CD4-positive, alpha-beta T cell treated with Interleukin-15 for 4 hours (primary cell): ENCODE data around the gene EFCAB6.

ENCODE experiments used
- DNase-seq: peaks from one replicate; pipeline ENCODE4 v3.0.0-alpha.2; 2020; ENCODE audit warnings: low spot score

EFCAB6 gene

DNA sequence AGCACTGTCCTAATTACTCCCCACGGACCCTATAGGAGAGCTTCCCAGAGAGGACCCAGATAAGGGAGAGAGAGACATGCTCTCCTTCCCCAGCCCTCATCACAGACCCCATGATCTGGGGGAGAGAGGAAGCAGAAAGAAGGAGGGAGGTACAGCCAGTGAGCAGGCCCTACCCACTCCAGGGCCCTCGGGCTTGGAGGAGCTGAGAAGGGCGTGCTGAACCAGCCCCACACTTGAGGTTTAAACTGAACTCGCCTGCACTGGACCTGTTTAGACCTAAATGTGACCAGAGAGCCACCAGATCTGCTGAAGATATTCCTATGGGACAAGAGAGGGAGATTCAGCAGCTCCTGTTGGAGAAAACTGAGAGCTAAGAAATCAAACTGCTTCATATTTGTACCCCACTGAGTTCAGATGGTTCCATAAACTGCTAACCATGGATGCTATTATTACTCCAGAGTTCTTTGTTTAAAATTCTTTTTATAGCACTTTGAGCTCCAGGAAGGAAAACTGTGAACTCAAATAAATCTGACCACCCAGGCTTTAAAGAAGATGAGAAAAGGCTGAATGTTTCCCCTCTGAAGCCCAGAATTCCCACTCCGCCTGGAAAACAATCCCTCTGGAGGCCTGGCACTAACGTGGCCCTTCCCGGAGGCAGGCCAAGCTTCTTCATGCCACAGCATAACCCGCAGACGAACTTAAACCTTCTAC is 67.2 kb downstream of the EFCAB6 start:
- no peak for DNase-seq

- DNase-seq, result no peak
Measured at GRCh38 chr22:43743929-43744643, 68.0 kb downstream of the EFCAB6 start.

GRCh38 chr22:43743131-43743530 is 69.0 kb downstream of the EFCAB6 start:
- no peak for DNase-seq

DNA sequence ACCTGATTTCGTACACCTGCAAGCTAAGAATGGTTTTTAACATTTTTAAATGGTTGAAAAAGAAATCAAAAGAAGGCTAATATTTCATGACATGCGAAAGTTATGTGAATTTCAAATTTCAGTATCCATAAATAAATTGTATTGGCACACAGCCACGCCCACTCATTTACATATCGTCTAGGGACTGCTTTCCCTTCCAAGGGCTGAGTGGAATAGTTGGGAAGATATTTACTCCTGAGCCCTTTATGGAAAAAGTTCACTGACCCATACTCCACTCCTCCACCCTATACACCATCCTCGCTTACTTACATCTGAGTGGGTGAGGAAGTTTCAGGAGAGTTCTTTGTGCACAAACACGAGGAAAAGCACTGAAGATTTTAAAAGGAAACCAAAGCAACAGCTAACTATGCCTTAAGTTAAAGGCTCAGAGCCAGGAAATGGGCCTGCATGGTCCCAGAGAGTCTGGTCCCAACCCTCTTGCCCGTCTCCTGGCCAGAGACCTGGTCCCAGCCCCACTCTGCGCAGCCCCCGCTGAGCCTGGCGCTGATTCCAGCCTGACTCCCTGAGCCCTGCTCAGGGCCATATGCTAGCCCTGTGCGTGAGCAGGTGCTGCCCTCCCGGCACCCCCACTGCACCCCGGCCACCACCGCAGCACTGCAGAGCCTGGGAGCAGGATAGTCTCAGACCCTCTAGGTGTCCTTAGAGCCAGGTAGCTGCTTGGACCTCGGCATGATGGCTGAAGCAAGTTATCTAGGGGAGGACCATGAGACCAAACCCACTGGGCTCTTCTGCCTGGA is 69.8 kb downstream of the EFCAB6 start:
- no peak for DNase-seq

GRCh38 chr22:43740587-43741270 is 71.4 kb downstream of the EFCAB6 start:
- DNase-seq, result no peak

GRCh38 chr22:43739851-43740379 is 72.2 kb downstream of the EFCAB6 start:
- DNase-seq, result no peak

DNA sequence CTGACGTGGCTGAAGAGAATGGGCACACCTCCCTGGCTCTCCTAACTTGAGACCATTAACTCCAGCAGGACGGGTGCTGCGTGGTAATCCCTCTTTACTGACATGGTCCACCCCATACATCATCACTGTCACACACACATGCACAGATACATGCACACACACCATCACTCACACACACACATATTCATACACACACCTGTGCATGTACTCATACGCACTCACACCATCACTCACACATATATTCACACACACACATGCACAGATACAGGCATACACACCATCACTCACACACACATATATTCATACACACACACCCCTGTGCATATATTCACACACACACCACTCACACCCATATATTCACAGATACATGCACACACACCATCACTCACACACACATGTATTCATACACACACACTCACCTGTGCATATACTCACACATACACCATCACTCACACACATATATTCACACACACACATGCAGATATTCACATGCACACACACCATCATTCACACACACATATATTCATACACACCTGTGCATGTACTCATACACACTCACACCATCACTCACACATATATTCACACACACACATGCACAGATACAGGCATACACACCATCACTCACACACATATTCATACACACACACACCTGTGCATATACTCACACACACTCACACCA is 74.8 kb downstream of the EFCAB6 start:
- DNase-seq, result no peak

GRCh38 chr22:43736651-43737050 is 75.5 kb downstream of the EFCAB6 start:
- DNase-seq, result no peak

DNA sequence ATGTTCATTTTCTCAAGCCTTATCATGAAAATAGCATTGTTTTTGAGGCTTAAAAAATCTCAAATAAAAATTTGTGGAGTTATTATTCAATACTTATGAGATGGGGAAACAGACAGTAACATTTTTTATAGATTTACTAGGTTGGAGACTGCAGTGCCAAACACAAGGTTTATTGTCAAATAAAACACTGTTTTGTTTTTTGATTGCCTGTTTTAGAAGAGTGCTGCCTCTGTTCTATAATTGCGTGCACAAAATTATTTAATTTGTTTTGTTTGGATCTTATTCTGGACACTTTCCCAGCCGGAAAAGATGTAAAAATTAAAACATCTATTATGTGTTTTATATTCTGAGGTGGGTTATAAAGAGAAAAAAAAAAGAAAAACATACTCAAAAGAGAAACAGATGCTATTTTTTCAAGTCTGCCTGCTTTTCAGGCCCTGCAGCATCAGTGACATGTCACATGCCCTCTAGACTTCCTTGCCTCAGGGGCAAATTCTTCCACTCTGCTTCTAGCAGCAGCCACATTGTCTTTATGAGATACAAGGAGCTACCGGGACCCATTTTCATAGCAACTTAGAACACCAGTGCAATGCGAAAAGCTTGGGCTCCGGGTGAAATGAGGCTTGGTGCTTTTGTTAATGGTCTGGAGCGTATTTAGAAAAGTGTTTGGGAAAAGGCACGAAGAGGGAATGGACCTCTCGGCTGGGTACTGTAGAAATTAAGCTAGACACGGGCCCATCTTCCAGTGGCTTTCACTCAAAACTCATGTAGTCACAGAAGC is 77.5 kb downstream of the EFCAB6 start:
- no peak for DNase-seq

DNA sequence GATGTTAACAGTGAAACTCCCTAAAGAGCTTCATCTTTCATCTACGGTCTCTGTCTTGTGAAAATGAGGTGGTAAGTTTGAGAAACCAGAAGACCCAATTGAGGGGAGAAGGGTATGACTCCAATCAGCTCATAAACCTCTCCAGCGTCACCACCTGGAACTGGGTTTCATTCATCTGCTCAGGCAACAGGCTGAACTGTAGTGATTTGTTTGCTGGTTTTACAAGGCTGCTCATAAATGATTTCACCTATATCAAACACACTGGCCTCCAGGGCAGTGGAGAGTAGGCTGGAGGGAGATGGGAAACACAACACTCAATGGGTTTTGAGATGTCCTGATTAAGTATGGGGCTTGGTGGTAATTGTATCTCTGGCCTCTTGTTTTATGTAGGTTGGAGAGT is 79.0 kb downstream of the EFCAB6 start:
- no peak for DNase-seq

GRCh38 chr22:43731988-43732387 is 80.1 kb downstream of the EFCAB6 start:
- DNase-seq, result no peak

DNA sequence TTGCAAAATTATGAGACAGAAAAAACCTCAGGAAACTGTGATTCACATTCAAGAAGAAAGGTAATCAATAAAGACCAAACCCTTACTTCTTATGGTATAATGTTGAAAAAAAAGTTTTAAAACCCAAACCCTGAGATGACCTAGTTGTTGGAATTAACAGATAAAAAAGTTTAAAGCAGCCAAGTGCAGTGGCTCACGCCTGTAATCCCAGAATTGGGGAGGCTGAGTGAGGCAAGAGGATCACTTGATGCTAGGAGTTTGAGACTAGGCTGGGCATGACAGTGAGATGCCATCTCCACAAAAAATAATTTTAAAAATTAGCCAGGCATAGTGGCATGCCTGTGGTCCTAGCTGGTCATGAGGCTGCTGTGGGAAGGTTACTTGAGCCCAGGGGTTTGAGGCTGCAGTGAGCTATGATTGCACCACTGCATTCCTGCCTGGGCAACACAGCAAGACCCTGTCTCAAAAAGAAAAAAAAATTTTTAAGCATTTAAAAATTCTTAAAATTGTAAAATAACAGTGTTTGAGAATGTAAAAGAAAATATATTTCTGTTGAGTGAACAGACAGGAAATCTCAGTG is 85.1 kb downstream of the EFCAB6 start:
- no peak for DNase-seq

- DNase-seq, result no peak
Measured at GRCh38 chr22:43726322-43726721, 85.8 kb downstream of the EFCAB6 start.

DNA sequence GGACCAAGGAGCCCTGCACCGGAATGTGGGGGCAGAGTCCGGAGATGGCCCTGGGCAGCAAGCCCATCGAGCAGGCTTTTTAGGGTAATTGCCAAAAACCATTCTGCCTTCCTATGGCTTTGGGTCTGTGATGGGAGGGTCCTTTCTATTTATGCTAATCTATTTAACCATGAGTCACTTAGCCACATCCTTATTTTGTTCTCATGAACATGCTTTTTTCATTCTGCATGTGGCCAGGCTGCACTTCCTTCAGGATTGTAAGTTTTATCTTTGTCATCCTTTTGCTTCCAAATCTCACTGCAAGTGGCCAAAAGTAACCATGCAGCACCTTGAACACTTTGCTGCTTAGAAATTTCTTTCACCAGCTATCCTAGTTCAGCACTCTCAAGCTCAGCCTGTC is 88.3 kb downstream of the EFCAB6 start:
- no peak for DNase-seq

GRCh38 chr22:43722444-43722843 is 89.7 kb downstream of the EFCAB6 start:
- no peak for DNase-seq

DNA sequence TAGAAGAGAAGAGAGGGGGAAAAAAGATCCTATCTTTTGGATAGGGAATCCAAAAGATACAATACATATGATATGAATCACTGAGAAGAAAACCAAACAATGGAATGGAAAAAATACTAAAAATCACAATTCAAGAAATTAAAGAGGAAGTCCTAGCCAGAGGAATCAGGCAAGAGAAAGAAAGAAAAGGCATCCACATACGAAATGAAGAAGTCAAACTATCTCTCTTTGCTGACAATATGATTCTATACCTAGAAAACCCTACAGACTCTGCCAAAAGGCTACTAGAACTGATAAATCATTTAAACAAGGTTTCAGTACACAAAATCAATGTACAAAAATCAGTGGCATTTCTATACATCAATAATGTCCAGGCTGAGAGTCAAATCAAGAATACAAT is 91.4 kb downstream of the EFCAB6 start:
- DNase-seq, result no peak

DNA sequence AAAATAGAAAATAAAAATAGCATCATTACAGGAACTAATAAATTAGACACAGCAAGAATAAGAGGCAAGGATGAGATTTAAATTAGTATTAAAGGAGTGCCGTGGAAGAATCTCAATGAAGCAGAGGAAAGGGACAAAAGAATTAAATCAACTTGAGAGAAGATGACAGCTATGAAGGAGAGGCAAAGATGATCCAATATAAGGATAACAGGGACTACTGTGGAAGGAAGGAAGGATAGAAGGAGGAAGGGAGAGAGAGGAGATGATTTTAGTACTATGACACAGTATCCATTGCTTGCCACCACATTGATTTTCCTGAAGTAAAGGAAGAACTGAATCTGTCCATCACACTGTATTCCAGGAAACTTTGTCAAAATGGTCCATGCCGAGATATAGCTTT is 98.0 kb downstream of the EFCAB6 start:
- no peak for DNase-seq

DNA sequence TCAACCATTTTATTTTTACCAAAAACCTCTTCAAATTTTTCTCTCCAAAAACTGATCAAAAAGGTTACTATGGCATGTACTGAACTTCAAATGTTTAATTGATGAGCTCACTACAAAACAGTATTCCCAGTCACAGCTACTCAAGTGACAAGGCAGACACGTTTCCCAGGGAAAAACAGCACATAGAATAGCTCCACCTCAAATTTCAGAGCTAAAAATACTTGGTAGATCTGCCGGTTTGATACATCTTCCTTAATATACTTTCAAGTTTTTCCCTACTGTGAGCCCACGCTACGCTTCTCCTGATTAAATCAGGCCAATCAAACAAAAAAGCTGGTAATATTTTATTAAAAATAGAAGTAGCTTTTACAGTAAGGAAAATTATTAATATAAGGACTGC is 100.4 kb downstream of the EFCAB6 start:
- no peak for DNase-seq

DNA sequence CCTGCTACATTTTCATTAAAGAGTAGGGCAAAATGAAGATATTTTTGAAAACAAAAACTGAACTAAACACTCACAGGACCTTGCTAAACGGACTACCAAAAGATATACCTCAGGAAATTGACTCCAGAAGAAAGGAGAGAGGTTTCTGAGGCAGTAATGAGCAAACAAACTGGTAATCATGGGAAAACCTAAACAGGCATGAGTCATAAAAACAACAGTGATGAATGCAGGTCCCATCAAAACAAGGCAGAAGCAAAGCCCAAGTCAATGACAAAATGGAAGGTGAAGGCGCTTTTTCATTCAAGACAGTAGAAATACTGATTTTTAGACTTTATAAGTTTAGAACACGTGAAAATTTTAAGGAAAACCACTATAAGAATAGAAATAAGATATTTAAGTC is 104.5 kb downstream of the EFCAB6 start:
- DNase-seq, result no peak

GRCh38 chr22:43706571-43707328 is 105.4 kb downstream of the EFCAB6 start:
- DNase-seq, result no peak
